ENCODE results near the gene PFN4. TPM values are rescaled to one million over a fixed set of nuclear protein-coding genes. Genes with fewer than 3 reads are reported as not detected.

The PFN4 gene
- total and polyA plus RNA-seq, 2 experiments from 2014 or later = 0.28 TPM; not detected in 1

DNA sequence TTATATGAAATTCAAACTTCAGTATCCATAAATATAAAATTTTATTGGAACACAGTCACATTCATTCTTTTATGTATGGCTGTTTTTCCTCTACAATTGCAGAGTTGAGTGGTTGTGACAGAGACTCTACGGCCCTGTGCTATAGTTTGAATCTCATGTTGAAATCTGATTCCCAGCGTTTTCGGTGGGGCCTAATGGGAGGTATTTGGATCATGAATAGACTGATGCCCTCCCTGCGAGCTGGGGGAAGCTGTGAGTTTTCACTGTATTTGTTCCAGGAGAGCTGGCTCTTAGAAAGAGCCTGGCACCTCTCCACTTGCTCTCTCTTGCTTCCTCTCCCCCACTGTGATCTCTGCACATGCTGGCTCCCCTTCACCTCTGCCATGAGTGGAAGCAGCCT is 1.7 kb downstream of the PFN4 start:
- H3K27ac ChIP-seq (ENCODE audit: low read depth) = peak overlapping the region; percentile 67

More for the DNA sequence above, 1.7 kb downstream of the PFN4 start:
- peak; percentile 27 for ATAC-seq
- Histone ChIP-seq H3K27me3 (ENCODE audit: insufficient read depth) (peaks cover 11% of the 10 kb centered on the region), H3K36me3 (ENCODE audit: insufficient read depth) (no peaks in the 10 kb centered on the region), H2AFZ (no peak overlapping the region), H3F3A (replicated peaks; ENCODE audit: low read depth) (no peaks in the 10 kb centered on the region), H3K79me2 (replicated peaks; ENCODE audit: insufficient read depth) (no peaks in the 10 kb centered on the region), H3K9me2 (ENCODE audit: insufficient read depth) (no peaks in the 10 kb centered on the region), H4K20me1 (replicated peaks; ENCODE audit: insufficient read depth) (no peaks in the 10 kb centered on the region), H3K4me3 (no peak overlapping the region), H3K4me1 (ENCODE audit: insufficient read depth) (peaks cover 24% of the 10 kb centered on the region), H3K4me2 (peak overlapping the region; percentile 11; the same call in 1 of the 2 replicates)
- DNase-seq (ENCODE audit: low spot score) = peak; percentile 63
- no peak overlapping the region; the same call in 1 of the 2 replicates for H3K27ac Mint-ChIP-seq
- H3K4me3 Mint-ChIP-seq = peak overlapping the region; percentile 32; the same call in 2 of the 3 replicates
- no peak for TF ChIP-seq STAT1 (IDR thresholded peaks at IDR 0.05; ENCODE audit: unreplicated experiment)
- no peak for TF ChIP-seq EZH2phosphoT487 (IDR thresholded peaks at IDR 0.05; ENCODE audit: unreplicated experiment)
- no peak for TF ChIP-seq ZNF331 (CRISPR knock-in tag; IDR thresholded peaks at IDR 0.05; ENCODE audit: low read depth)
- no peak for TF ChIP-seq REST (IDR thresholded peaks at IDR 0.05; ENCODE audit: unreplicated experiment)
- TF ChIP-seq NANOG (IDR thresholded peaks at IDR 0.05; ENCODE audit: borderline replicate concordance) = no peak
- TF ChIP-seq CREB1 (CRISPR knock-in tag; IDR thresholded peaks at IDR 0.05; ENCODE audit: low read depth) = no peak
- no peak for TF ChIP-seq ETS1 (IDR thresholded peaks at IDR 0.05)
- TF ChIP-seq EZH2 (IDR thresholded peaks at IDR 0.05; ENCODE audit: low read depth, unreplicated experiment) = no peak
- TF ChIP-seq, protein P1, sequence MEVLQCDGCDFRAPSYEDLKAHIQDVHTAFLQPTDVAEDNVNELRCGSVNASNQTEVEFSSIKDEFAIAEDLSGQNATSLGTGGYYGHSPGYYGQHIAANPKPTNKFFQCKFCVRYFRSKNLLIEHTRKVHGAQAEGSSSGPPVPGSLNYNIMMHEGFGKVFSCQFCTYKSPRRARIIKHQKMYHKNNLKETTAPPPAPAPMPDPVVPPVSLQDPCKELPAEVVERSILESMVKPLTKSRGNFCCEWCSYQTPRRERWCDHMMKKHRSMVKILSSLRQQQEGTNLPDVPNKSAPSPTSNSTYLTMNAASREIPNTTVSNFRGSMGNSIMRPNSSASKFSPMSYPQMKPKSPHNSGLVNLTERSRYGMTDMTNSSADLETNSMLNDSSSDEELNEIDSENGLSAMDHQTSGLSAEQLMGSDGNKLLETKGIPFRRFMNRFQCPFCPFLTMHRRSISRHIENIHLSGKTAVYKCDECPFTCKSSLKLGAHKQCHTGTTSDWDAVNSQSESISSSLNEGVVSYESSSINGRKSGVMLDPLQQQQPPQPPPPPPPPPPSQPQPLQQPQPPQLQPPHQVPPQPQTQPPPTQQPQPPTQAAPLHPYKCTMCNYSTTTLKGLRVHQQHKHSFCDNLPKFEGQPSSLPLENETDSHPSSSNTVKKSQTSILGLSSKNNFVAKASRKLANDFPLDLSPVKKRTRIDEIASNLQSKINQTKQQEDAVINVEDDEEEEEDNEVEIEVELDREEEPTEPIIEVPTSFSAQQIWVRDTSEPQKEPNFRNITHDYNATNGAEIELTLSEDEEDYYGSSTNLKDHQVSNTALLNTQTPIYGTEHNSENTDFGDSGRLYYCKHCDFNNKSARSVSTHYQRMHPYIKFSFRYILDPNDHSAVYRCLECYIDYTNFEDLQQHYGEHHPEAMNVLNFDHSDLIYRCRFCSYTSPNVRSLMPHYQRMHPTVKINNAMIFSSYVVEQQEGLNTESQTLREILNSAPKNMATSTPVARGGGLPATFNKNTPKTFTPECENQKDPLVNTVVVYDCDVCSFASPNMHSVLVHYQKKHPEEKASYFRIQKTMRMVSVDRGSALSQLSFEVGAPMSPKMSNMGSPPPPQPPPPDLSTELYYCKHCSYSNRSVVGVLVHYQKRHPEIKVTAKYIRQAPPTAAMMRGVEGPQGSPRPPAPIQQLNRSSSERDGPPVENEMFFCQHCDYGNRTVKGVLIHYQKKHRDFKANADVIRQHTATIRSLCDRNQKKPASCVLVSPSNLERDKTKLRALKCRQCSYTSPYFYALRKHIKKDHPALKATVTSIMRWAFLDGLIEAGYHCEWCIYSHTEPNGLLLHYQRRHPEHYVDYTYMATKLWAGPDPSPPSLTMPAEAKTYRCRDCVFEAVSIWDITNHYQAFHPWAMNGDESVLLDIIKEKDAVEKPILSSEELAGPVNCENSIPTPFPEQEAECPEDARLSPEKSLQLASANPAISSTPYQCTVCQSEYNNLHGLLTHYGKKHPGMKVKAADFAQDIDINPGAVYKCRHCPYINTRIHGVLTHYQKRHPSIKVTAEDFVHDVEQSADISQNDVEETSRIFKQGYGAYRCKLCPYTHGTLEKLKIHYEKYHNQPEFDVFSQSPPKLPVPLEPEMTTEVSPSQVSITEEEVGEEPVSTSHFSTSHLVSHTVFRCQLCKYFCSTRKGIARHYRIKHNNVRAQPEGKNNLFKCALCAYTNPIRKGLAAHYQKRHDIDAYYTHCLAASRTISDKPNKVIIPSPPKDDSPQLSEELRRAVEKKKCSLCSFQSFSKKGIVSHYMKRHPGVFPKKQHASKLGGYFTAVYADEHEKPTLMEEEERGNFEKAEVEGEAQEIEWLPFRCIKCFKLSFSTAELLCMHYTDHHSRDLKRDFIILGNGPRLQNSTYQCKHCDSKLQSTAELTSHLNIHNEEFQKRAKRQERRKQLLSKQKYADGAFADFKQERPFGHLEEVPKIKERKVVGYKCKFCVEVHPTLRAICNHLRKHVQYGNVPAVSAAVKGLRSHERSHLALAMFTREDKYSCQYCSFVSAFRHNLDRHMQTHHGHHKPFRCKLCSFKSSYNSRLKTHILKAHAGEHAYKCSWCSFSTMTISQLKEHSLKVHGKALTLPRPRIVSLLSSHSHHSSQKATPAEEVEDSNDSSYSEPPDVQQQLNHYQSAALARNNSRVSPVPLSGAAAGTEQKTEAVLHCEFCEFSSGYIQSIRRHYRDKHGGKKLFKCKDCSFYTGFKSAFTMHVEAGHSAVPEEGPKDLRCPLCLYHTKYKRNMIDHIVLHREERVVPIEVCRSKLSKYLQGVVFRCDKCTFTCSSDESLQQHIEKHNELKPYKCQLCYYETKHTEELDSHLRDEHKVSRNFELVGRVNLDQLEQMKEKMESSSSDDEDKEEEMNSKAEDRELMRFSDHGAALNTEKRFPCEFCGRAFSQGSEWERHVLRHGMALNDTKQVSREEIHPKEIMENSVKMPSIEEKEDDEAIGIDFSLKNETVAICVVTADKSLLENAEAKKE (CRISPR knock-in tag; IDR thresholded peaks at IDR 0.05) = no peak
- TF ChIP-seq, protein P2, sequence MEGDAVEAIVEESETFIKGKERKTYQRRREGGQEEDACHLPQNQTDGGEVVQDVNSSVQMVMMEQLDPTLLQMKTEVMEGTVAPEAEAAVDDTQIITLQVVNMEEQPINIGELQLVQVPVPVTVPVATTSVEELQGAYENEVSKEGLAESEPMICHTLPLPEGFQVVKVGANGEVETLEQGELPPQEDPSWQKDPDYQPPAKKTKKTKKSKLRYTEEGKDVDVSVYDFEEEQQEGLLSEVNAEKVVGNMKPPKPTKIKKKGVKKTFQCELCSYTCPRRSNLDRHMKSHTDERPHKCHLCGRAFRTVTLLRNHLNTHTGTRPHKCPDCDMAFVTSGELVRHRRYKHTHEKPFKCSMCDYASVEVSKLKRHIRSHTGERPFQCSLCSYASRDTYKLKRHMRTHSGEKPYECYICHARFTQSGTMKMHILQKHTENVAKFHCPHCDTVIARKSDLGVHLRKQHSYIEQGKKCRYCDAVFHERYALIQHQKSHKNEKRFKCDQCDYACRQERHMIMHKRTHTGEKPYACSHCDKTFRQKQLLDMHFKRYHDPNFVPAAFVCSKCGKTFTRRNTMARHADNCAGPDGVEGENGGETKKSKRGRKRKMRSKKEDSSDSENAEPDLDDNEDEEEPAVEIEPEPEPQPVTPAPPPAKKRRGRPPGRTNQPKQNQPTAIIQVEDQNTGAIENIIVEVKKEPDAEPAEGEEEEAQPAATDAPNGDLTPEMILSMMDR (conservative IDR thresholded peaks at IDR 0.05; ENCODE audit: low read depth in 2 of 2) = no peak
- no peak for TF ChIP-seq ZNF114 (CRISPR knock-in tag; IDR thresholded peaks at IDR 0.05)
- TF ChIP-seq POLR2AphosphoS5 (IDR thresholded peaks at IDR 0.05; ENCODE audit: low read depth) = no peak
- no peak for TF ChIP-seq JUNB (IDR thresholded peaks at IDR 0.05; ENCODE audit: unreplicated experiment)
- H3K9me3 Mint-ChIP-seq = no peaks in the 10 kb centered on the region
- peaks cover 23% of the 10 kb centered on the region for H3K4me1 Mint-ChIP-seq
- H3K36me3 Mint-ChIP-seq (ENCODE audit: low read depth) = no peaks in the 10 kb centered on the region
- peaks cover 2% of the 10 kb centered on the region for H3K27me3 Mint-ChIP-seq (ENCODE audit: insufficient read depth, low read depth, poor library complexity)

Measured in GM23338 (cell line).